ENCODE data around the gene C2orf92.

DNA sequence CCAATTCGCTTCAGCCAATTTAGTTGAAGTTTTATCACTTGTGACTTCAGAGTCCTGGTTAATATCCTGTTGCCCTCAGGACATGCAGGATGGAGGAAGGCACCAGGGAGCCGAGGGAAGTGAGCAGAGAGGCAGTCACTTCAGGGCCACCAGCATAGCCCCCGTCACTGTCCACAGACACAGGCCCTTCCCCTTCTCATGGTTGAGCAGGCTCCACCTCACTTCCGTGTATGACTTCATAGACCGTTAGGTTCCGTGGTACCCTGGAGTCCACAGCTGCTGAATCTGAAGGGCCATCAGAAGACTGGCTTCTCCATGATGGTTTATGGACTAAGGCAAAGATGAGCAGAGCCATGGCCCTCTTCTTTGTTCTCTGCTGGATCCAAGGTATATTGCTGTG, at the start of gene C2orf92:
- TF ChIP-seq, protein P1, sequence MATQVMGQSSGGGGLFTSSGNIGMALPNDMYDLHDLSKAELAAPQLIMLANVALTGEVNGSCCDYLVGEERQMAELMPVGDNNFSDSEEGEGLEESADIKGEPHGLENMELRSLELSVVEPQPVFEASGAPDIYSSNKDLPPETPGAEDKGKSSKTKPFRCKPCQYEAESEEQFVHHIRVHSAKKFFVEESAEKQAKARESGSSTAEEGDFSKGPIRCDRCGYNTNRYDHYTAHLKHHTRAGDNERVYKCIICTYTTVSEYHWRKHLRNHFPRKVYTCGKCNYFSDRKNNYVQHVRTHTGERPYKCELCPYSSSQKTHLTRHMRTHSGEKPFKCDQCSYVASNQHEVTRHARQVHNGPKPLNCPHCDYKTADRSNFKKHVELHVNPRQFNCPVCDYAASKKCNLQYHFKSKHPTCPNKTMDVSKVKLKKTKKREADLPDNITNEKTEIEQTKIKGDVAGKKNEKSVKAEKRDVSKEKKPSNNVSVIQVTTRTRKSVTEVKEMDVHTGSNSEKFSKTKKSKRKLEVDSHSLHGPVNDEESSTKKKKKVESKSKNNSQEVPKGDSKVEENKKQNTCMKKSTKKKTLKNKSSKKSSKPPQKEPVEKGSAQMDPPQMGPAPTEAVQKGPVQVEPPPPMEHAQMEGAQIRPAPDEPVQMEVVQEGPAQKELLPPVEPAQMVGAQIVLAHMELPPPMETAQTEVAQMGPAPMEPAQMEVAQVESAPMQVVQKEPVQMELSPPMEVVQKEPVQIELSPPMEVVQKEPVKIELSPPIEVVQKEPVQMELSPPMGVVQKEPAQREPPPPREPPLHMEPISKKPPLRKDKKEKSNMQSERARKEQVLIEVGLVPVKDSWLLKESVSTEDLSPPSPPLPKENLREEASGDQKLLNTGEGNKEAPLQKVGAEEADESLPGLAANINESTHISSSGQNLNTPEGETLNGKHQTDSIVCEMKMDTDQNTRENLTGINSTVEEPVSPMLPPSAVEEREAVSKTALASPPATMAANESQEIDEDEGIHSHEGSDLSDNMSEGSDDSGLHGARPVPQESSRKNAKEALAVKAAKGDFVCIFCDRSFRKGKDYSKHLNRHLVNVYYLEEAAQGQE (IDR thresholded peaks at IDR 0.05; ENCODE audit: insufficient read depth in 1 of 2, low read depth in 2 of 2, low read length in 2 of 2), result no peak
- TF ChIP-seq POLR2AphosphoS5 (IDR thresholded peaks at IDR 0.05; ENCODE audit: low read depth, low read length), result no peak
- no peak for TF ChIP-seq TAF1 (IDR thresholded peaks at IDR 0.05; ENCODE audit: borderline replicate concordance, insufficient read depth, low read length)
- TF ChIP-seq FOXP2 (optimal IDR thresholded peaks at IDR 0.05; ENCODE audit: borderline replicate concordance, extremely low read depth, extremely low read length, insufficient read depth), result no peak

Data from PFSK-1 (cell line).